Ovary (tissue), 3 donors: ENCODE data around the gene BAK1.

ENCODE experiments used
- CTCF ChIP-seq, 3 donors: fragments of 450-650 bp in 2 of 3; fragments of 200-600 bp in 1 of 3; IDR thresholded peaks; one replicate each; pipeline versions ENCODE4 v1.5.1 to v1.8.0; 2016 to 2022; ENCODE audit warnings: antibody characterized with exemption in 3 of 3, mild to moderate bottlenecking in 1 of 3
- POLR2A ChIP-seq: fragments of 450-650 bp; IDR thresholded peaks from one replicate; pipeline ENCODE4 v1.6.1; 2017; ENCODE audit warnings: antibody characterized with exemption, mild to moderate bottlenecking, moderate library complexity
- donor health status: DM: no; HTN: no; CAD: no.

GRCh38 chr6:33577718-33578117 is 2.4 kb downstream of the BAK1 start:
- TF ChIP-seq POLR2A, result no peak
- TF ChIP-seq CTCF (IDR thresholded peaks at IDR 0.05), result no peak
